Astrocyte (in vitro differentiated cells and primary cell): ENCODE results near the gene REEP1. TPM values are rescaled to one million over a fixed set of nuclear protein-coding genes. Genes with fewer than 3 reads are reported as not detected.

ENCODE experiments used
- DNase-seq: peaks from one replicate; pipeline ENCODE4 v3.0.0-alpha.2; 2010; ENCODE audit warnings: low read depth
- FAIRE-seq: peaks from 2 replicates; lab custom pipeline; 2011; peaks lifted over from hg19 to GRCh38; lab: Jason Lieb, UNC
- H2AFZ ChIP-seq: 2 replicates; pipeline ENCODE4 v1.6.0; 2012; ENCODE audit warnings: low read depth, low read length, inconsistent platforms
- H3K27ac ChIP-seq: 2 replicates; pipeline ENCODE4 v1.5.1; 2011; ENCODE audit warnings: low read depth, low read length, inconsistent platforms
- H3K27me3 ChIP-seq: 2 replicates; pipeline ENCODE4 v1.6.0; 2011; ENCODE audit warnings: low read length, inconsistent platforms; ENCODE audit not compliant: insufficient read depth
- H3K36me3 ChIP-seq: 2 replicates; pipeline ENCODE4 v1.5.1; 2011; ENCODE audit warnings: low read length, inconsistent platforms; ENCODE audit not compliant: insufficient read depth
- H3K4me1 ChIP-seq: 2 replicates; pipeline ENCODE4 v1.5.1; 2011; ENCODE audit warnings: low read length, inconsistent platforms; ENCODE audit not compliant: insufficient read depth
- H3K4me2 ChIP-seq: 2 replicates; pipeline ENCODE4 v1.6.0; 2012; ENCODE audit warnings: low read length, inconsistent platforms
- H3K4me3 ChIP-seq: 2 replicates; pipeline ENCODE4 v1.5.1; 2011; ENCODE audit warnings: low read depth, mild to moderate bottlenecking, low read length, inconsistent platforms; ENCODE audit not compliant: insufficient read depth
- H3K79me2 ChIP-seq: 2 replicates; pipeline ENCODE4 v1.6.0; 2012; ENCODE audit warnings: mild to moderate bottlenecking, low read length, inconsistent platforms; ENCODE audit not compliant: insufficient read depth
- H3K9ac ChIP-seq: 2 replicates; pipeline ENCODE4 v1.6.0; 2012; ENCODE audit warnings: mild to moderate bottlenecking, low read length, inconsistent platforms
- H3K9me3 ChIP-seq: 2 replicates; pipeline ENCODE4 v1.5.1; 2012; ENCODE audit warnings: low read depth, mild to moderate bottlenecking, low read length, inconsistent platforms; ENCODE audit not compliant: insufficient read depth
- H4K20me1 ChIP-seq: 2 replicates; pipeline ENCODE4 v1.6.0; 2012; ENCODE audit warnings: low read length, inconsistent platforms; ENCODE audit not compliant: insufficient read depth
- H3K27ac Mint-ChIP-seq: one replicate; pipeline ENCODE4 v1.8.0; 2021; ENCODE audit warnings: mild to moderate bottlenecking, mixed read lengths; ENCODE audit not compliant: unreplicated experiment
- H3K27me3 Mint-ChIP-seq: one replicate; pipeline ENCODE4 v1.8.0; 2021; ENCODE audit warnings: low read depth, mixed read lengths; ENCODE audit not compliant: unreplicated experiment
- H3K36me3 Mint-ChIP-seq: one replicate; pipeline ENCODE4 v1.8.0; 2021; ENCODE audit warnings: low read depth, mixed read lengths; ENCODE audit not compliant: unreplicated experiment
- H3K4me1 Mint-ChIP-seq: one replicate; pipeline ENCODE4 v1.8.0; 2021; ENCODE audit warnings: low read depth, mixed read lengths; ENCODE audit not compliant: unreplicated experiment
- H3K4me3 Mint-ChIP-seq: one replicate; pipeline ENCODE4 v1.8.0; 2021; ENCODE audit warnings: mild to moderate bottlenecking, moderate library complexity, mixed read lengths; ENCODE audit not compliant: unreplicated experiment
- H3K9me3 Mint-ChIP-seq: one replicate; pipeline ENCODE4 v1.8.0; 2021; ENCODE audit warnings: mild to moderate bottlenecking, mixed read lengths; ENCODE audit not compliant: unreplicated experiment
- EZH2 ChIP-seq: IDR thresholded peaks from 2 replicates; pipeline ENCODE4 v1.6.1; 2012; ENCODE audit warnings: mild to moderate bottlenecking, low read length, inconsistent platforms; ENCODE audit not compliant: insufficient read depth
- total RNA-seq: library from RNA; stranded (reverse); gene quantifications from 2 replicates; pipeline ENCODE4 v1.2.1, GENCODE V29; 2021
- TF ChIP-seq, protein P1 (sequence below): IDR thresholded peaks from 2 replicates; pipeline ENCODE4 v1.5.1; 2011; ENCODE audit warnings: low read depth, mild to moderate bottlenecking, inconsistent platforms, low read length, moderate library complexity; ENCODE audit not compliant: insufficient read depth

The REEP1 gene
- total RNA-seq, 1 donor from 2014 or later = 0.61 TPM

DNA sequence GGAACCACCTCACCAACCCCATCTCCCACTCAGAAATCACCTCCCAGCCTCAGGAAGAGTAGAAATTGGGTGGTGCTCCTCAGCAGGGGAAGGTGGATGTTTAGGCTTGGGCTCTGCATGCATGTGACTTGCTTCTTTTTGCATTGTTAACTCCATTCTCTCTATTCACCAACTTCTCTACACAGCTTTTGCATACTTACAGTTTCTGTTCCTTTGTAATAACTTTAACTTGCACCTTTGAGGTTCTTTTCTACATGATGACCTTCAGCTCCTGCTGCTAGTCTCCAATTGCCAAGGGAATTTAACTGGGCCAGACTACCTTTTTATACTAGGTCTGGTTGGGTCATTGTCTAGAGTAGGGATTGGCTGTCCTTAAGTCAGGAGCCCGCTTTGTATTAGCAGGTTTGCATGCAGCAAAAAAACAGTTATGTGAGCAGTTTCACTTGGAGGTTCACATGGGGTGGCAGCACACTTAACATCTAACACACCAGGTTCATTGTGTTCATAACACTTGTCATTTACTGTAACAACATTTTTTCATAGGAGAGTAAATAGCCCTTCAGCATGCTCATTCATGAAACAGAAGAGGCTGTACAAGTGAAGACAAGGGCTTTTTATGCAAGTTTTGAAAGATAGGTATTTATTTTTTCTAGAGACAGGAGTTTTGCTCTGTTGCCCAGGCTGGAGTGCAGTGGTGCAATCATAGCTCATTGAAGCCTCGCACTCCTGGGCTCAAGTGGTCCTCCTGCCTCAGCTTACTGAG, 126.2 kb downstream of the REEP1 start:
- Histone ChIP-seq H3K27ac (no peak overlapping the region), H2AFZ (no peak overlapping the region), H4K20me1 (no peaks in the 10 kb centered on the region), H3K36me3 (peaks cover 44% of the 10 kb centered on the region), H3K4me1 (no peaks in the 10 kb centered on the region), H3K79me2 (no peaks in the 10 kb centered on the region), H3K27me3 (no peaks in the 10 kb centered on the region), H3K4me3 (no peak overlapping the region), H3K9me3 (no peaks in the 10 kb centered on the region), H3K9ac (no peak overlapping the region), H3K4me2 (no peak overlapping the region)
- Mint-ChIP-seq H3K4me3 (no peak overlapping the region), H3K27me3 (no peaks in the 10 kb centered on the region), H3K4me1 (no peaks in the 10 kb centered on the region), H3K36me3 (peaks cover 17% of the 10 kb centered on the region), H3K9me3 (no peaks in the 10 kb centered on the region), H3K27ac (no peak overlapping the region)
- no peak for DNase-seq
- FAIRE-seq = no peak
- TF ChIP-seq EZH2 = no peak
- TF ChIP-seq, protein P1, sequence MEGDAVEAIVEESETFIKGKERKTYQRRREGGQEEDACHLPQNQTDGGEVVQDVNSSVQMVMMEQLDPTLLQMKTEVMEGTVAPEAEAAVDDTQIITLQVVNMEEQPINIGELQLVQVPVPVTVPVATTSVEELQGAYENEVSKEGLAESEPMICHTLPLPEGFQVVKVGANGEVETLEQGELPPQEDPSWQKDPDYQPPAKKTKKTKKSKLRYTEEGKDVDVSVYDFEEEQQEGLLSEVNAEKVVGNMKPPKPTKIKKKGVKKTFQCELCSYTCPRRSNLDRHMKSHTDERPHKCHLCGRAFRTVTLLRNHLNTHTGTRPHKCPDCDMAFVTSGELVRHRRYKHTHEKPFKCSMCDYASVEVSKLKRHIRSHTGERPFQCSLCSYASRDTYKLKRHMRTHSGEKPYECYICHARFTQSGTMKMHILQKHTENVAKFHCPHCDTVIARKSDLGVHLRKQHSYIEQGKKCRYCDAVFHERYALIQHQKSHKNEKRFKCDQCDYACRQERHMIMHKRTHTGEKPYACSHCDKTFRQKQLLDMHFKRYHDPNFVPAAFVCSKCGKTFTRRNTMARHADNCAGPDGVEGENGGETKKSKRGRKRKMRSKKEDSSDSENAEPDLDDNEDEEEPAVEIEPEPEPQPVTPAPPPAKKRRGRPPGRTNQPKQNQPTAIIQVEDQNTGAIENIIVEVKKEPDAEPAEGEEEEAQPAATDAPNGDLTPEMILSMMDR = no peak

DNA sequence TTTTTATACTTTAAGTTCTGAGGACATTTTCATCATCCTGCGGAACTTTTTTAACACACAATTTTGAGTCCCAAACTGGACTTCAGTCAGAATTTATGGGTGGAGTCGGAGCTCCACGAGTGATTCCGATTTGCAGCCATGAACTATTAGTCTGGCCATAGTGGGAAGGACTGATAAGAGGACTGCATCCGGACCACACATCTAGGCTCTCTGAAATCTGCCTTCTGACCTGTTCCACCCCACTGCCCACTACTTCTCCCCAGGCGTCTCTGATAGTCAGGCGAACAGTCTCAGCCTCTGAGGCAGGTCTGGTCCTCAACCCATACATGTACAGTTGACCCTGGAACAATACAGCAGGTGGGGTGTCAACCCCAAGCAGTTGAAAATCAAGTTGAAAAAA, 133.0 kb downstream of the REEP1 start:
- peaks cover 23% of the 10 kb centered on the region for H3K36me3 ChIP-seq
- no peaks in the 10 kb centered on the region for H3K27me3 Mint-ChIP-seq
- no peak overlapping the region for H3K4me3 ChIP-seq
- no peak overlapping the region for H3K4me2 ChIP-seq
- H3K4me1 ChIP-seq = no peaks in the 10 kb centered on the region
- H3K4me3 Mint-ChIP-seq = no peak overlapping the region
- H2AFZ ChIP-seq = no peak overlapping the region
- H3K79me2 ChIP-seq = peaks cover 59% of the 10 kb centered on the region
- H3K27ac ChIP-seq = no peak overlapping the region
- H3K9ac ChIP-seq = no peak overlapping the region
- no peaks in the 10 kb centered on the region for H3K9me3 ChIP-seq
- H3K27ac Mint-ChIP-seq = no peak overlapping the region
- peaks cover 5% of the 10 kb centered on the region for H3K36me3 Mint-ChIP-seq
- peaks cover 16% of the 10 kb centered on the region for H4K20me1 ChIP-seq
- no peaks in the 10 kb centered on the region for H3K9me3 Mint-ChIP-seq
- TF ChIP-seq EZH2 = no peak
- TF ChIP-seq, protein P1 = no peak
- H3K27me3 ChIP-seq = no peaks in the 10 kb centered on the region
- no peak for FAIRE-seq
- no peak for DNase-seq
- peaks cover 15% of the 10 kb centered on the region for H3K4me1 Mint-ChIP-seq

DNA sequence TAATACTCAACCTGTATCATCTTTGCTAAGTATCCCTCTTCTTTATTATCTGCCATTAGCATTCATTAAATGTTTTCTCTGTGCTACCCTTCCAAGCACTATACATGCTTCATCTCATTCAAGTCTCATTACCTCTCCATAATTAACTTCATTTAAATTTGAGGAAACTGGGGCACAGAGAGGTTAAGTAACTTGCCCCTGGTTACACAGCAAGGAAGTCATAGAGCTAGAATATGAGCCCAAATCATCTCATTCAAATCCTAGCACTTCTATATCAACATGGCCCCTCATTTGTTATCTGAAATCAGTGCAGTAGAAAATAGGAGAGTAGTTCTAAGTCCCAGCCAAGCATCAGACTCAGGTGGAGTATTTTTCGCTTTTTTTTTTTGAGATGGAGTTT, 133.8 kb downstream of the REEP1 start:
- no peaks in the 10 kb centered on the region for H3K9me3 Mint-ChIP-seq
- H3K4me1 ChIP-seq = no peaks in the 10 kb centered on the region
- no peak for FAIRE-seq

More for the DNA sequence above, 133.8 kb downstream of the REEP1 start:
- no peaks in the 10 kb centered on the region for H3K9me3 ChIP-seq
- H4K20me1 ChIP-seq = peaks cover 16% of the 10 kb centered on the region
- DNase-seq = no peak
- no peak overlapping the region for H3K4me3 ChIP-seq
- Mint-ChIP-seq H3K4me3 (no peak overlapping the region), H3K27ac (no peak overlapping the region), H3K27me3 (no peaks in the 10 kb centered on the region), H3K36me3 (peaks cover 2% of the 10 kb centered on the region), H3K4me1 (peaks cover 15% of the 10 kb centered on the region)
- TF ChIP-seq EZH2 = no peak
- TF ChIP-seq, protein P1 = no peak
- H3K4me2 ChIP-seq = no peak overlapping the region
- no peak overlapping the region for H3K9ac ChIP-seq
- peaks cover 17% of the 10 kb centered on the region for H3K36me3 ChIP-seq
- peaks cover 63% of the 10 kb centered on the region for H3K79me2 ChIP-seq
- no peak overlapping the region for H2AFZ ChIP-seq
- no peaks in the 10 kb centered on the region for H3K27me3 ChIP-seq
- H3K27ac ChIP-seq = no peak overlapping the region
